ENCODE results near the gene PAPPA2. TPM values are rescaled to one million over a fixed set of nuclear protein-coding genes. Genes with fewer than 3 reads are reported as not detected.

PAPPA2 gene
- total RNA-seq, 1 donor from 2014 or later: 0.25 TPM

DNA sequence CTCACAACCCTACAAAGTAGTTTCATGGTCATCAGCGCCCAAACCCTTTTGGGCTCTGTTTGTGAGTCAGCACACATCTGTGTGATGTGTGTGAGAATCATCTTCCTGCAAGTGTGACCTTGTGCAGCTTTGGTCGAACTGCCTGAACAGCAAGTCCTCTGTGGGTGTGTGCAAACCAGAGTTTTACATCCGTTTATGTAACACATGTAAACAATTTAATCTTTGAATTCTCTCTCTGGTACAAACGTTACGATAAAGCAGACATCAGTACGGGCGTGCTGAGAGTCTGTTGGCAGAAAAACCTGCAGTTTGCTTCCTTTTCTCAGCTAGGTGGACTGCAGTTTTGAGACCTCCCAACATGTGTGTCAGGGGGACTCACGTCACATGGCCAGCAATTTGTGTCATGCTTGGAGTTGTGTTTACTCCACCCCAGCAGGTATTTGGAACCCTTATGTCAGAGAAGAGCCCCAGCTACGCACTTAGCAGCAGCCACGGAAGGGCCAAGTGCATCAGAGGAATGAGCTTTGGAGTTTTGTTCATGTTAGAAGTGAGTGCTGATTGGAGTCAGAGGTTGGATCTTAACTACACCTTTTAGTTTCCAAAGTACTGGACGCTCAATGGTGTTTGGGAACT is 230.8 kb downstream of the PAPPA2 start:
- no peaks in the 10 kb centered on the region for H3K9me3 Mint-ChIP-seq
- DNase-seq (ENCODE audit: low spot score in 2 of 2, unreplicated experiment in 2 of 2): no peak
- H3K27ac Mint-ChIP-seq: no peak overlapping the region
- H3K4me1 Mint-ChIP-seq: peaks cover 13% of the 10 kb centered on the region
- no peaks in the 10 kb centered on the region for H3K27me3 Mint-ChIP-seq (ENCODE audit: low read depth)
- no peak overlapping the region for H3K4me3 Mint-ChIP-seq
- H3K36me3 Mint-ChIP-seq: no peaks in the 10 kb centered on the region
- TF ChIP-seq, protein P1, sequence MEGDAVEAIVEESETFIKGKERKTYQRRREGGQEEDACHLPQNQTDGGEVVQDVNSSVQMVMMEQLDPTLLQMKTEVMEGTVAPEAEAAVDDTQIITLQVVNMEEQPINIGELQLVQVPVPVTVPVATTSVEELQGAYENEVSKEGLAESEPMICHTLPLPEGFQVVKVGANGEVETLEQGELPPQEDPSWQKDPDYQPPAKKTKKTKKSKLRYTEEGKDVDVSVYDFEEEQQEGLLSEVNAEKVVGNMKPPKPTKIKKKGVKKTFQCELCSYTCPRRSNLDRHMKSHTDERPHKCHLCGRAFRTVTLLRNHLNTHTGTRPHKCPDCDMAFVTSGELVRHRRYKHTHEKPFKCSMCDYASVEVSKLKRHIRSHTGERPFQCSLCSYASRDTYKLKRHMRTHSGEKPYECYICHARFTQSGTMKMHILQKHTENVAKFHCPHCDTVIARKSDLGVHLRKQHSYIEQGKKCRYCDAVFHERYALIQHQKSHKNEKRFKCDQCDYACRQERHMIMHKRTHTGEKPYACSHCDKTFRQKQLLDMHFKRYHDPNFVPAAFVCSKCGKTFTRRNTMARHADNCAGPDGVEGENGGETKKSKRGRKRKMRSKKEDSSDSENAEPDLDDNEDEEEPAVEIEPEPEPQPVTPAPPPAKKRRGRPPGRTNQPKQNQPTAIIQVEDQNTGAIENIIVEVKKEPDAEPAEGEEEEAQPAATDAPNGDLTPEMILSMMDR (IDR thresholded peaks at IDR 0.05; ENCODE audit: unreplicated experiment): no peak

- Mint-ChIP-seq H3K27ac (no peak overlapping the region), H3K4me3 (no peak overlapping the region), H3K4me1 (peaks cover 13% of the 10 kb centered on the region), H3K36me3 (no peaks in the 10 kb centered on the region), H3K27me3 (ENCODE audit: low read depth) (no peaks in the 10 kb centered on the region), H3K9me3 (no peaks in the 10 kb centered on the region)
- TF ChIP-seq, protein P1 (IDR thresholded peaks at IDR 0.05; ENCODE audit: unreplicated experiment): no peak
- no peak for DNase-seq (ENCODE audit: low spot score in 2 of 2, unreplicated experiment in 2 of 2)
Measured at GRCh38 chr1:176694713-176695112, 231.7 kb downstream of the PAPPA2 start.

DNA sequence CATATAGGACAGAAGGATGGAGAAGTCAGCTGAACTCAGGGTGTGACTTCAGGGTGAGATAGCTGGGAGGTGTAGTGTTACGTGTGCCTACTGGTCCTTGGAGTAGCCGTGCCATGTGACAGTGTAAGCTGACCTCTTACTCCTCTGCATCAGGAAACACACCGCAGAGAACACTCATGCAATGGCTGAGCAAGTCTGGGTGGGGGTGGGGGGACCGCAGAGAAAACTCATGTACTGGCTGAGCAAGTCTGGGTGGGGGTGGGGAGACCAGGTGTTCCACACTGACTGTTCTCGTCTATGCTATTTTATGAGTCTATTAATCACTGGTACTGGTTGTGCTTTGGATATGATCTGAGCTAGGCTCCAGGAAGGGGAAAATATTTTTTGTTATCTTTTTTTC is 233.1 kb downstream of the PAPPA2 start:
- TF ChIP-seq, protein P1 (IDR thresholded peaks at IDR 0.05; ENCODE audit: unreplicated experiment): no peak
- H3K27ac Mint-ChIP-seq: no peak overlapping the region
- no peak for DNase-seq (ENCODE audit: low spot score in 2 of 2, unreplicated experiment in 2 of 2)
- no peaks in the 10 kb centered on the region for H3K27me3 Mint-ChIP-seq (ENCODE audit: low read depth)
- H3K4me3 Mint-ChIP-seq: no peak overlapping the region
- H3K9me3 Mint-ChIP-seq: no peaks in the 10 kb centered on the region
- peaks cover 13% of the 10 kb centered on the region for H3K4me1 Mint-ChIP-seq
- H3K36me3 Mint-ChIP-seq: no peaks in the 10 kb centered on the region

DNA sequence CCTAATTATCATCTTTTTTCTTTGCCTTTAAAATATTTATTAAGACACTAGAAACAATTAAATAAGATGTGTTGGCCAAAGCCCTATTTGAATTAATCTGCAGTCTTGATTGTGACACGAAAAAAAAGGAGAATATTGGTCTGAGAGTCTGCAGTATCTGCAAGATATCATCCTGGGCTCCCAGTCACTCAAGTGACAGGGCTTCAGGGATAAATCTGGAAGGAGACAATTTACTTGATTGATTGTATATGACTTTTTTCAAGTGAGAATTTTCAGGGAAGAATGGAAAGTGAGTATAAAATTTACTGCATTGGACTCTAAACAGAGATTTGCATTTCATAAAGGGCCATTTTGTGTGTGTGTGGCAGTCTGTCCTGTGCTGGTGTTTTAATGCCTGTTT is 233.7 kb downstream of the PAPPA2 start:
- Mint-ChIP-seq H3K27ac (no peak overlapping the region), H3K36me3 (no peaks in the 10 kb centered on the region), H3K9me3 (no peaks in the 10 kb centered on the region), H3K27me3 (ENCODE audit: low read depth) (no peaks in the 10 kb centered on the region), H3K4me1 (peaks cover 13% of the 10 kb centered on the region), H3K4me3 (no peak overlapping the region)
- no peak for DNase-seq (ENCODE audit: low spot score in 2 of 2, unreplicated experiment in 2 of 2)
- TF ChIP-seq, protein P1 (IDR thresholded peaks at IDR 0.05; ENCODE audit: unreplicated experiment): no peak

DNA sequence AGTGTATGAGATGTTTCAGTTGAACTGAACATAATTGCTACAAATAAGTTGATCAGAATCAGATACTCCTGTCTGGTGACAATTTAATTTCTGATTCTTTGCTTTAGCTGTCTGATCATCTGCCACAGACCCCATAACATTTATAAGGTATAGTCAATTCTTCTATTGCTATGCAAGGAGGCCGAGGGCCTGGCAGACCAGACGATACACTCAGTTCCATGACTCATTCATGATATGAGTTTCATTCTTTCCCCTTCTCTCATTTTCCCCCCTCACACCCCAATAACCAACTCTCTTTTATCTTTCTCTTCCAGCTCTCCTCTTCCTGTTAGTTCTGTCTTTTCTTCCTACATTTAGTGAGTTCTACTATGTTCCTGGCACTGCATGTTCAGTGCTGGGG is 236.8 kb downstream of the PAPPA2 start:
- no peak overlapping the region for H3K27ac Mint-ChIP-seq
- TF ChIP-seq, protein P1 (IDR thresholded peaks at IDR 0.05; ENCODE audit: unreplicated experiment): no peak
- H3K27me3 Mint-ChIP-seq (ENCODE audit: low read depth): peaks cover 6% of the 10 kb centered on the region
- no peaks in the 10 kb centered on the region for H3K36me3 Mint-ChIP-seq
- DNase-seq (ENCODE audit: low spot score in 2 of 2, unreplicated experiment in 2 of 2): no peak
- H3K4me1 Mint-ChIP-seq: peaks cover 13% of the 10 kb centered on the region
- no peaks in the 10 kb centered on the region for H3K9me3 Mint-ChIP-seq
- no peak overlapping the region for H3K4me3 Mint-ChIP-seq

Measured in mesothelial cell of epicardium (in vitro differentiated cells).